ENCODE results near the gene SCGN. TPM values are rescaled to one million over a fixed set of nuclear protein-coding genes. Genes with fewer than 3 reads are reported as not detected.
A peak's percentile ranks its signal among the peaks of the same experiment; 100 is the strongest.

The SCGN gene
- total RNA-seq: 10 to 100 TPM in 2 of 4 donors, 1 to 10 TPM in 2; 4.1 to 13.0 (median 9.6) TPM

DNA sequence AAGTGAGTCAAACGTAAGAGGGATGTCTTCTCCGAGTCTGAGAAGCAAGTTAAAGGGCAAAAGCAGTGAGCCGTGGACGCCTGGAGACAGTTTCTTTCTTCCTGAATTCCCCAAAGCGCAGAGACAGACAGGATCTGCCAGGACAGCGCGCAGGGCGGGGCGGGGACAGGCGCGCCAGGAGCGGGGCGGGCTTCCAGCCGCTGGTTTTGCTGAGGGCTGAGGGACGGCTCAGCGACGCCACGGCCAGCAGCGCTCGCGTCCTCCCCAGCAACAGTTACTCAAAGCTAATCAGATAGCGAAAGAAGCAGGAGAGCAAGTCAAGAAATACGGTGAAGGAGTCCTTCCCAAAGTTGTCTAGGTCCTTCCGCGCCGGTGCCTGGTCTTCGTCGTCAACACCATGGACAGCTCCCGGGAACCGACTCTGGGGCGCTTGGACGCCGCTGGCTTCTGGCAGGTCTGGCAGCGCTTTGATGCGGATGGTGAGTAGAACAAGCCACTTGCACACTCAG, at the start of gene SCGN:
Gene SCGN (plus strand): TSS at position 209 of the 509 bp plus-strand sequence. CDS start 189 bp downstream, at position 398.
- peak in 2 of 3 donors; percentile 64 to 76 for DNase-seq
- peak within 1 kb of the TSS in 1 of 4 donors; percentile 30 for H3K4me3 ChIP-seq
- no peaks in the 10 kb centered on the region for H3K36me3 ChIP-seq
- no peaks in the 10 kb centered on the region for H3K4me1 ChIP-seq
- no peaks in the 10 kb centered on the region for H3K9me3 ChIP-seq
- no peak within 1 kb of the TSS for H3K27ac ChIP-seq
- TF ChIP-seq, protein P1, sequence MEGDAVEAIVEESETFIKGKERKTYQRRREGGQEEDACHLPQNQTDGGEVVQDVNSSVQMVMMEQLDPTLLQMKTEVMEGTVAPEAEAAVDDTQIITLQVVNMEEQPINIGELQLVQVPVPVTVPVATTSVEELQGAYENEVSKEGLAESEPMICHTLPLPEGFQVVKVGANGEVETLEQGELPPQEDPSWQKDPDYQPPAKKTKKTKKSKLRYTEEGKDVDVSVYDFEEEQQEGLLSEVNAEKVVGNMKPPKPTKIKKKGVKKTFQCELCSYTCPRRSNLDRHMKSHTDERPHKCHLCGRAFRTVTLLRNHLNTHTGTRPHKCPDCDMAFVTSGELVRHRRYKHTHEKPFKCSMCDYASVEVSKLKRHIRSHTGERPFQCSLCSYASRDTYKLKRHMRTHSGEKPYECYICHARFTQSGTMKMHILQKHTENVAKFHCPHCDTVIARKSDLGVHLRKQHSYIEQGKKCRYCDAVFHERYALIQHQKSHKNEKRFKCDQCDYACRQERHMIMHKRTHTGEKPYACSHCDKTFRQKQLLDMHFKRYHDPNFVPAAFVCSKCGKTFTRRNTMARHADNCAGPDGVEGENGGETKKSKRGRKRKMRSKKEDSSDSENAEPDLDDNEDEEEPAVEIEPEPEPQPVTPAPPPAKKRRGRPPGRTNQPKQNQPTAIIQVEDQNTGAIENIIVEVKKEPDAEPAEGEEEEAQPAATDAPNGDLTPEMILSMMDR (IDR thresholded peaks at IDR 0.05): no peak
- TF ChIP-seq POLR2A (IDR thresholded peaks at IDR 0.05): no peak
- H3K27me3 ChIP-seq: no peaks in the 10 kb centered on the region

DNA sequence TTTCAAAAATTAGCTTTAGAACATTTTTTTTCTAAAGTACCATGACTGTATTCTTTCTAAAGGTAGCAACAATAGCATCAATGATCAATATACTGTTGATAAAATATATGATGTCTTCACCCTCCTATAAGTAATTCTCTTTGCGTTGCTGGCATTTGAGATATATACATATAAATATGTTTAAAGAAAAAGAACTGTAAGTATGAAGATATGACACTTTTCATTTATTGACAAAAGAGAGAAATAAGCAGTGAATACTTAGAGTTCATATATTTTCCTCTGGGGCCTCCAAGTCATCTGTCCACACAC, 49.4 kb upstream of the SCGN start:
- Histone ChIP-seq H3K36me3 (peaks cover 0 to 15% (median 0%) of the 10 kb centered on the region in 3 donors), H3K27ac (no peak overlapping the region), H3K4me1 (no peaks in the 10 kb centered on the region), H3K9me3 (no peaks in the 10 kb centered on the region), H3K27me3 (no peaks in the 10 kb centered on the region), H3K4me3 (no peak overlapping the region)
- DNase-seq: no peak
- TF ChIP-seq, protein P1 (IDR thresholded peaks at IDR 0.05): peak in 1 of 6 experiments; percentile 2
- no peak for TF ChIP-seq POLR2A (IDR thresholded peaks at IDR 0.05)

GRCh38 chr6:25603251-25603650, 48.8 kb upstream of the SCGN start:
- no peaks in the 10 kb centered on the region for H3K9me3 ChIP-seq
- TF ChIP-seq, protein P1 (IDR thresholded peaks at IDR 0.05): no peak
- TF ChIP-seq POLR2A (IDR thresholded peaks at IDR 0.05): no peak
- DNase-seq: no peak
- peaks cover 0 to 18% (median 0%) of the 10 kb centered on the region in 3 donors for H3K36me3 ChIP-seq
- no peak overlapping the region for H3K27ac ChIP-seq
- no peaks in the 10 kb centered on the region for H3K4me1 ChIP-seq
- no peak overlapping the region for H3K4me3 ChIP-seq
- H3K27me3 ChIP-seq: no peaks in the 10 kb centered on the region

DNA sequence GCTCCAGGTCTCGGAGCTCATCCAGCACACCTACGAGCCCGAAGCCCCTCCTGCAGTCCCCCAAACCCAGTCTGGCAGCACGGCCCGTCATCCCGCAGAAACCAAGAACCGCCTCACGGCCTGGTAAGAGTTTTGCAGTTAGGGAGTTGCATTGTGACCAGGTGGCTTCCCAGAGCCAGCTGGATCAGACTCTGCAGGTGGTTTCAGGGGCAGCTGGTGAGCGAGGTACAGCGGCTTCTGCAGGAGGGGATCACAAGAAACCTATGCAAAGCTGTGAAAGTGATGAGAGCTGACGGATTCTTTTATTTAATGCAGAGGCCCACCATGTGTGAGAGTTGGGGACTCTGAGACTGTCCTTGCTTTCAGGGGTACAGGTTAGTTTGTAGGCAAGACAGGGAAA, 45.9 kb upstream of the SCGN start:
- Histone ChIP-seq H3K36me3 (peaks cover 0 to 29% (median 0%) of the 10 kb centered on the region in 3 donors), H3K27ac (no peak overlapping the region), H3K4me1 (no peaks in the 10 kb centered on the region), H3K9me3 (no peaks in the 10 kb centered on the region), H3K27me3 (no peaks in the 10 kb centered on the region), H3K4me3 (no peak overlapping the region)
- DNase-seq: no peak
- TF ChIP-seq POLR2A (IDR thresholded peaks at IDR 0.05): no peak
- TF ChIP-seq, protein P1 (IDR thresholded peaks at IDR 0.05): no peak

GRCh38 chr6:25608558-25609174, 43.3 kb upstream of the SCGN start:
- TF ChIP-seq, protein P1 (IDR thresholded peaks at IDR 0.05): no peak
- no peak for TF ChIP-seq POLR2A (IDR thresholded peaks at IDR 0.05)
- no peak overlapping the region for H3K27ac ChIP-seq
- no peaks in the 10 kb centered on the region for H3K4me1 ChIP-seq
- no peak for DNase-seq
- H3K36me3 ChIP-seq: peaks cover 0 to 40% (median 0%) of the 10 kb centered on the region in 3 donors
- no peaks in the 10 kb centered on the region for H3K27me3 ChIP-seq
- H3K9me3 ChIP-seq: no peaks in the 10 kb centered on the region
- no peak overlapping the region for H3K4me3 ChIP-seq
